OCI-LY7 (cell line): Measurements from ENCODE around the gene SPTLC1. TPM values are rescaled to one million over a fixed set of nuclear protein-coding genes. Genes with fewer than 3 reads are reported as not detected.

ENCODE experiments used
- BruUV-seq: library from RNA; stranded (reverse); fragments of 400-500 nt; replicated peaks from 2 replicates; lab custom pipeline; 2021; lab: Mats Ljungman, UMichigan
- CTCF ChIA-PET: fragments of 300-600 bp; sonication (Branson Sonifier 250); formaldehyde crosslinking; loops from one replicate; lab custom pipeline; 2022; ENCODE audit warnings: antibody characterized with exemption; ENCODE audit not compliant: unreplicated experiment; lab: Charles Lee
- POLR2A ChIA-PET: fragments of 300-600 bp; sonication (Branson Sonifier 250); formaldehyde crosslinking; loops from one replicate; lab custom pipeline; 2022; ENCODE audit warnings: antibody characterized with exemption; lab: Charles Lee
- DNase-seq: peaks from one replicate; pipeline ENCODE4 v3.0.0-alpha.2; 2015; ENCODE audit warnings: low spot score
- H2AFZ ChIP-seq: fragments of 200-600 bp; sonication (generic), shearing (Covaris generic); 2 replicates; pipeline ENCODE4 v1.6.1; 2014; ENCODE audit warnings: mild to moderate bottlenecking, antibody characterized with exemption, low read length, moderate library complexity
- H3K27ac ChIP-seq: fragments of 200-600 bp; sonication (generic); 2 replicates; pipeline ENCODE4 v1.5.1; 2014; ENCODE audit warnings: mixed run types, low read depth, mild to moderate bottlenecking, moderate library complexity, low read length, inconsistent platforms; ENCODE audit not compliant: poor library complexity, severe bottlenecking
- H3K36me3 ChIP-seq: fragments of 200-600 bp; sonication (generic); 2 replicates; pipeline ENCODE4 v1.6.1; 2014; ENCODE audit warnings: mild to moderate bottlenecking, antibody characterized with exemption, low read length, moderate library complexity, mixed read lengths; ENCODE audit not compliant: insufficient read depth
- H3K4me1 ChIP-seq: fragments of 200-600 bp; sonication (generic); 2 replicates; pipeline ENCODE4 v1.5.1; 2014; ENCODE audit warnings: mild to moderate bottlenecking, low read length; ENCODE audit not compliant: insufficient read depth, poor library complexity, severe bottlenecking
- H3K4me2 ChIP-seq: fragments of 200-600 bp; sonication (generic); 2 replicates; pipeline ENCODE4 v1.6.1; 2014; ENCODE audit warnings: mild to moderate bottlenecking, low read length
- H3K4me3 ChIP-seq: fragments of 200-600 bp; sonication (generic); 2 replicates; pipeline ENCODE4 v1.5.1; 2014; ENCODE audit warnings: mild to moderate bottlenecking, low read depth, low read length; ENCODE audit not compliant: poor library complexity, severe bottlenecking
- H3K79me2 ChIP-seq: fragments of 200-600 bp; sonication (generic); 2 replicates; pipeline ENCODE4 v1.6.1; 2016; ENCODE audit warnings: low read depth, mild to moderate bottlenecking, low read length, moderate library complexity, mixed read lengths; ENCODE audit not compliant: insufficient read depth
- H3K9me2 ChIP-seq: fragments of 200-600 bp; sonication (generic); 2 replicates; pipeline ENCODE4 v1.6.1; 2016; ENCODE audit warnings: mild to moderate bottlenecking, low read length, mixed read lengths; ENCODE audit not compliant: insufficient read depth
- H3K9me3 ChIP-seq: fragments of 200-600 bp; sonication (generic); 2 replicates; pipeline ENCODE4 v1.6.1; 2014; ENCODE audit warnings: mild to moderate bottlenecking, mixed run types, low read length, mixed read lengths
- H4K20me1 ChIP-seq: fragments of 200-600 bp; sonication (generic); 2 replicates; pipeline ENCODE4 v1.6.1; 2014; ENCODE audit warnings: mild to moderate bottlenecking, antibody characterized with exemption, low read length, moderate library complexity, mixed read lengths; ENCODE audit not compliant: insufficient read depth
- EZH2phosphoT487 ChIP-seq: fragments of 200-600 bp; sonication (generic); IDR thresholded peaks from 2 replicates; pipeline ENCODE4 v1.6.1; 2018; ENCODE audit warnings: low read depth, borderline replicate concordance, mild to moderate bottlenecking, mixed run types, antibody characterized with exemption, low read length, moderate library complexity, mixed read lengths
- intact Hi-C: fragments of 100-400 bp; cut with micrococcal nuclease; formaldehyde crosslinking; loops from one replicate; pipeline ENCODE4 v1.10.0; 2022; ENCODE audit not compliant: unreplicated experiment
- total RNA-seq, 2 experiments: library from RNA; depleted of rRNA in 1 of 2; stranded (reverse); fragments of >200 nt in 1 of 2; shearing (Covaris generic) in 1 of 2; gene quantifications; 2 replicates each; pipeline ENCODE4 v1.2.3, GENCODE V29; 2014 to 2022
- TF ChIP-seq, protein P1 (sequence below): fragments of 200-600 bp; sonication (generic); conservative IDR thresholded peaks from 2 replicates; pipeline ENCODE4 v1.5.1; 2014; ENCODE audit warnings: mild to moderate bottlenecking, antibody characterized with exemption, low read length, moderate library complexity, mixed read lengths

Gene SPTLC1
- total RNA-seq, 2 experiments from 2014 or later: 42.2 to 48.7 TPM

DNA sequence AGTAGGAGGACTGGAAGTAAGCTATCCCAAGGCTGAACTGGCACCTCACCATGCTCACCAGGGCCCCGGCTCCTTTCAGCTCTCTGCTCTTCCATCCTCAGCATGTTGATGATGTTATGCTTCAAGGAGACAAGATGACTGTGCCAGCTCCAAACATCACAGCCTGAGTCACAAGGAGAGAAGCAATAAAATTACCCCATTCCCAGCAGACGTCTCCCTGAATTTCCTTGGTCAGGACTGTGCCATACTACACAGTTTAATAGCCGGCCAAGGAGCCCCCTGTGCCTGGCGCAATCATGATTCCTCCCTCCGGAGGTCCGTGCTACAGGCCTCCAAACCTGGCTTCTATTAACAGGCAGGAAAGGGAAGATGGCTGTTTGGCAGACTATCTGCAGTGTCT lies 114.0 kb downstream of the SPTLC1 start:
- H2AFZ ChIP-seq: no peak overlapping the region
- intact Hi-C loops: no loop called here
- no peaks in the 10 kb centered on the region for H3K79me2 ChIP-seq
- TF ChIP-seq EZH2phosphoT487: no peak
- TF ChIP-seq, protein P1, sequence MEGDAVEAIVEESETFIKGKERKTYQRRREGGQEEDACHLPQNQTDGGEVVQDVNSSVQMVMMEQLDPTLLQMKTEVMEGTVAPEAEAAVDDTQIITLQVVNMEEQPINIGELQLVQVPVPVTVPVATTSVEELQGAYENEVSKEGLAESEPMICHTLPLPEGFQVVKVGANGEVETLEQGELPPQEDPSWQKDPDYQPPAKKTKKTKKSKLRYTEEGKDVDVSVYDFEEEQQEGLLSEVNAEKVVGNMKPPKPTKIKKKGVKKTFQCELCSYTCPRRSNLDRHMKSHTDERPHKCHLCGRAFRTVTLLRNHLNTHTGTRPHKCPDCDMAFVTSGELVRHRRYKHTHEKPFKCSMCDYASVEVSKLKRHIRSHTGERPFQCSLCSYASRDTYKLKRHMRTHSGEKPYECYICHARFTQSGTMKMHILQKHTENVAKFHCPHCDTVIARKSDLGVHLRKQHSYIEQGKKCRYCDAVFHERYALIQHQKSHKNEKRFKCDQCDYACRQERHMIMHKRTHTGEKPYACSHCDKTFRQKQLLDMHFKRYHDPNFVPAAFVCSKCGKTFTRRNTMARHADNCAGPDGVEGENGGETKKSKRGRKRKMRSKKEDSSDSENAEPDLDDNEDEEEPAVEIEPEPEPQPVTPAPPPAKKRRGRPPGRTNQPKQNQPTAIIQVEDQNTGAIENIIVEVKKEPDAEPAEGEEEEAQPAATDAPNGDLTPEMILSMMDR: no peak
- H3K27ac ChIP-seq: no peak overlapping the region
- H3K9me3 ChIP-seq: no peaks in the 10 kb centered on the region
- CTCF ChIA-PET: no interaction called here
- H3K4me2 ChIP-seq: no peak overlapping the region
- H3K36me3 ChIP-seq: no peaks in the 10 kb centered on the region
- BruUV-seq: no TSS peak
- POLR2A ChIA-PET: interaction anchor here (1.1 kb wide), 1 partner anchor 22 kb away, joined by 3 read pairs; no protein-coding TSS in a partner anchor
- H3K4me1 ChIP-seq: no peaks in the 10 kb centered on the region
- no peak overlapping the region for H3K4me3 ChIP-seq
- no peak for DNase-seq
- no peaks in the 10 kb centered on the region for H3K9me2 ChIP-seq
- H4K20me1 ChIP-seq: no peaks in the 10 kb centered on the region

DNA sequence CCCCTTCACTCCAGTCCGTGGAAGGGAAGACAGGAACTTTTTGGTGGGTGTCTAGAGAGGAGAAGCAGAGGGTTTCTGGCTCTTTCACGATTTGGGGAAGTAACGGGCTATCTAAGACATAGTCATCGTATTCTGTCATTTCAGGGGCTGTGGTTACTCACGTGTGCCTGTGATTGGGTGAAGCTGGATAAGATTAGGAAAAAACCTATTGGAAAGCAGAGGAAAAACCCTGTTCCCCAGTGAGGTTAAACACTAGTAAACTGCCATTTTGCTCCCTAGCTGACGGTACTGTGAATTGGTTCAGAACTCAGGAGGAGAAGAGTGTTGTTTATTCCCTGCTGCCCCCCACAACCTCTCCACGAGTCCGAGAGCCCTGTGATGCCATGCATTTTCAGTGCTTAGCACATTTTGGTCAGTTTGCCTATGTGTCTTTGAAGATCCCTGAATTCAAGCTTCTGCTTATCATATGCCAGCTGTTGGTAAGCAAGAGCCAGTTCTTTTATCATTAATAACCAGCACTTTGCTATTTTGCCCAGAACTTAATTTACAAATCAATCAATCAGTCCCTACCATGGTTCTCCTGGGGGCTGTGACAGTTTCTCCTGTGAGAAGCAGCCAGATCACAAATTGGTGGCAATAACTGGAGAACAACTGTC lies 120.1 kb downstream of the SPTLC1 start:
- H3K36me3 ChIP-seq: no peaks in the 10 kb centered on the region
- no peak overlapping the region for H3K4me2 ChIP-seq
- POLR2A ChIA-PET: no interaction called here
- TF ChIP-seq, protein P1: no peak
- TF ChIP-seq EZH2phosphoT487: no peak
- intact Hi-C loops: no loop called here
- CTCF ChIA-PET: no interaction called here
- no peaks in the 10 kb centered on the region for H3K9me3 ChIP-seq
- no peak for DNase-seq
- H3K4me3 ChIP-seq: no peak overlapping the region
- no peaks in the 10 kb centered on the region for H3K79me2 ChIP-seq
- no peaks in the 10 kb centered on the region for H4K20me1 ChIP-seq
- no peaks in the 10 kb centered on the region for H3K9me2 ChIP-seq
- H3K4me1 ChIP-seq: no peaks in the 10 kb centered on the region
- no TSS peak for BruUV-seq
- no peak overlapping the region for H3K27ac ChIP-seq
- H2AFZ ChIP-seq: no peak overlapping the region

DNA sequence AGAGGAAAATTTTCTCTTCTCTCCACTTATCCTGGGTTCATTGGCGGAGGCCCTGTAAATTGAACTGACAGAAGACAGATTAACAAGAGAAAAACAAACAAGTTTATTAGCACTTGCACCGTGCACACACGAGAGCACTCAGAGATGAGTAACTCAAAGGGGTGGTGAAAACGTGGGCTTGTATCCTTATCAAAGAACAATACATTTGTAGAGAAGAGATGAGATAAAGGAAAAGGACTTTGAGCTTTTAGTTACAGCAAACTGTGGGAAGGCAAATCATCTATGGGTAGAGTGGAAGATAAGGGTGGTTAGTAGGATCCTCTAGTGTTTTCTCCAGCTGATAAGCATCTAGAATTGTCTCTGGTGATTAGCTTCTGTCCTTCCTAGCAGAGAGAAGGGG lies 120.8 kb downstream of the SPTLC1 start:
- no peak for TF ChIP-seq EZH2phosphoT487
- TF ChIP-seq, protein P1: no peak
- POLR2A ChIA-PET: no interaction called here

More for the DNA sequence above, 120.8 kb downstream of the SPTLC1 start:
- CTCF ChIA-PET: no interaction called here
- Histone ChIP-seq H3K4me3 (no peak overlapping the region), H3K9me2 (no peaks in the 10 kb centered on the region), H3K36me3 (no peaks in the 10 kb centered on the region), H3K27ac (no peak overlapping the region), H3K4me1 (no peaks in the 10 kb centered on the region), H3K79me2 (no peaks in the 10 kb centered on the region), H4K20me1 (no peaks in the 10 kb centered on the region), H3K9me3 (no peaks in the 10 kb centered on the region), H3K4me2 (no peak overlapping the region), H2AFZ (no peak overlapping the region)
- DNase-seq: no peak
- no TSS peak for BruUV-seq
- intact Hi-C loops: no loop called here
